GM21515 (cell line): ENCODE measurements around the gene TCTA.

ENCODE experiments used
- ATAC-seq: cut with Tn5 transposase; IDR thresholded peaks from one replicate; pipeline ENCODE4 v1.9.1; 2021; ENCODE audit not compliant: unreplicated experiment

TCTA gene

DNA sequence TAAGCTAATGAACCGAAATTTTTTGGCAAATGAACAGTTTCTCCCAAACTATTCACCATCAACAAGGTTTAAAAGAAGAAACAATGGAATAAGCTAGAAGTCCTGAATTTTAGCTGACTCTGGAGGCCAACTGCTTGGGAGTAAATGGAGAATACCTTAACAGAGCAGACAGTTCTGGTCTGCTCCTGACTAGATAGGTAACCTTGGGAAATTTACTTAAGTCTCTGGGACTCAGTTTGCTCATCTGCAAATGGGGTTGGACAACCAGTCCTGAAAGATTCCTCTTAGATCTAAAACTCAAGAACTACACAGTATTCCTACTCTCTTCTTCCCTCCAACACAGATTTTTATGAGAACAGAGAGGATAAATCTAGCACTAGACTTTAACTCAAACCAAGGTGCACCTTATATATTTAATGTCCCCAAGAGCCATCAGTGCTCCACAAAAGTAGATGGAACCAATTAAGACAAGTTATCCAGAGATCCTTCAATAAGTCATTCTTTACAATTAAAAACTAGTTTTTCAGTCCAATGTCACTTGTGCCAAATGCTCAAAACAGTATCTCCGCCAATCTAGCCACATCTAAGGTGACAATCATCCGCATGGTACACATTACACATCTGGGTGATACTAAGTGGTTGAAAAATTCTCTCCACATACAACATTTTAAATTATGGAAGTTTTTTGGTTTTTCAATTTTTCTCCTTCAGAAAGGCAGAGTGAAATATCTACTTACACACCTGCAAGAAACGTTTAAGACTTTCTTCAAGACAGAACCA is 2.0 kb upstream of the TCTA start:
- ATAC-seq, result no peak

DNA sequence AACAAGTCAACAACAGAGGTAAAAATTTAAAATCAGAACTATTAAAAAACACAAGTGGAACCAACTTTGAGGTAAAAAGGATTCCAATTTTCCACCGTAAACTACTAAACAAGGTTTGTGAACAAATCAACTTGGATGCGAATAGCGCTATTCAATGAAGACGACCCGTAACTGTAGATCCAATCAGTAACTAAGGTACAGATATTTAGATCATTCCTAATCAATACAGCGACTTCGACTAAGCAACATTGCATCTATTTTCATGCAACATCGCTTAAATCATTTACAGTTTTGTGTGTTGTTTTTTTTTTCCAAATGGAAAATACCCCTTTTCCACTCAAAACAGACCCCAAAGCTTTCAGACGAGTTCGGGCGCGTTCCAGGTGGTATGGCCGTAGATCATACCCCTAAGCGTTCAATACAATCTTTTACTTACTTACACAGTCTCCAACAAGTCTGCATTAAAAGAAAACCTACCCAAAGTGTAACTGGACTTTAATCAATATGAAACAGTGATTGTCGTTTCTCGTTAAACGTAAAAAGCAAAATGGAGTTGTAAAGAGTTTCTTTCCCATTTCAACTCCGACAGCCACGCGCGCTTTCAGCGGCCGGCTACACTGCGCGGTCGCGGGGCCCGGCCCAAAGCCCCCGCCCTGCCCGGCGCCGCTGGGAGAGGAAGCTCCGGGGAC is 1.2 kb upstream of the TCTA start:
- no peak for ATAC-seq

DNA sequence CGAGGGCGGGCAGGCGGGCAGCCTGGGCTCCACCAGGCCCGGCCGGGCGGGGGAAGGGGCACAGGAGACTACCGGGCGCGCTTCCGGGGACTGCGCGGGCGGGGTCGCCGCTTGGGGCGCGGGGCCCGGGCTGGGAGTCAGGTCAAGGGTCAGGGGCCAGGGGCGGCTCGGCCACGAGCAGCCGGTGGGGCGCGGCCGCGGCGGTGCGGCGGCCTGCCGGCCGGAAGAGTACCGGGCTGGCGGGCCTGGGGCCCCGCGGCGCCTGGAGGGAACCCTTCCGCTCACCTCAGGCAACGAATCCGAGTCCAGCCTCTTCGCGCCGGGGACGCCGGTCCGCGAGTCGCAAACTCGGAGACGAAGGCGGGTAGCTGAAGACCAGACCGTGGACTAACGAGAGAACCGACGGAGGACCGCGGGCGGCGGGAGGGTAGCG is 672 bp upstream of the TCTA start:
- peak; percentile 28 for ATAC-seq

DNA sequence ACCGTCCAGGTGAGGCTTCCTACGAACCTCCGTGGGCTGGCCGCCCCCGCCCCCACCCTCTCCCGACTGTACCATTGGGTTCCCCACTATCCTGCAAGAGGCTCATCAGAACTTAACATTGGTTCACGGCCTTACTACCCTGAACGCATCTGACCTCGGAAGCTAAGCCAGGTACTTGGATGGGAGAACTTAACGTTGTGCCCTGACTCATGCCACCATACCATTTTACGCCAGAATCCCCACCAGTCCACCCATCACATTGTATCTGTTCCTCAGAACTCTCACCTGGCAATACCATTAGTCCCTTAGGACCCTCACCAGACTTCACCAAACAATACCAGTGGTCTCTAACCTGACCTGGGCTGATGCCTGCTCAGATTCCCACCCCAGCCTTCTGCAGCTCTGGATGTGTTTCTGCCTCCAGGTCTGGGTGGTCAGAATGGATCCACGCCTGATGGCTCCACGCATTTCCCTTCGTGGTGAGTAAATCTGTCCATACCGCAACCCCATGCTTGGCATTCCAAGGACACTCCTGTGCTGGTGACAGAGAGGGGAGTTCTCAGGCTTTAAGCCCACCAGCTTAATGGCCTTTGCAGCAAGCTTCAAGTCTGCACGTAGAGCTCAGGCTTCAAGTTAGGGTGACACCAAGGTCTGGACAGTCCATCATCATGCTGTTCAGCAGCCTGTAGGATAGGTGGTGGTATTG is 562 bp downstream of the TCTA start:
- ATAC-seq, result no peak

DNA sequence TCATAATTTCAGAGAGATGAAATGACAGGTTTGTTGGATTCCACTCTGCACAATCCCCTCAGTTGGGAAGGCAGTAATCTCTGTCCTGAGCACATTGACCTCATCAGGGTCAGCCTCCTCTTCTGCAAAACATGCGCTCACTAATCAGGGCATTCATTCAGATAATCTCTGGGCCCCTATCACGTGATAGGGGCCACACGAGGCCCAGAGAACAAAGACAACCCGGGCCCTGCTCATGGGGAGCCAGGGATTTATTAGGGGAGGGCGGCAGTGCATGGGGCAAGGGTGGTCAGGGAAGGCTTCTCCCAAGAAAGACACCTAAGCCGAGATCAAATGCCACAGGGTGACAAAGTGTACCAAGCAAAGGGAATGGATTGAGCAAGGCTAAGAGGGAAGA is 1.1 kb downstream of the TCTA start:
- ATAC-seq, result no peak

DNA sequence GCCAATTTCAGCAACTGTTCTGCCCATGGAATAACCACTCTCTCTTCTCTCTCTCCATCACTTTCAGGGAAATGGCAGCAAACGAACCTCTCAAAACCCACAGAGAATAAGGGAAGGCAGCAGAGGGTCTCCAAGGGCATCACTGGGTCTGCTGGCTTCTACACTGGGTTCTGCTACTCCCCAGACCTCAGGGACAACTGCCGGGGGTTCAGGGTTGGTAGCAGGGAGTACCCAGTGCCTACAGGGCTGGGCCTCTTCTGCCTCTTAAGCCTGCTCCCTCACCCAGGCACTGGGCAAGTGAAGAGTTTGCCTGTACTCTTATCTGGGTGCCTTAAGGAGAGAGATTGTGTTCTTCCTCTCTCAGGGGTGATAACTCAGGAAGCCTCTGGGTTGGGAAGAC is 2.5 kb downstream of the TCTA start:
- ATAC-seq, result no peak

DNA sequence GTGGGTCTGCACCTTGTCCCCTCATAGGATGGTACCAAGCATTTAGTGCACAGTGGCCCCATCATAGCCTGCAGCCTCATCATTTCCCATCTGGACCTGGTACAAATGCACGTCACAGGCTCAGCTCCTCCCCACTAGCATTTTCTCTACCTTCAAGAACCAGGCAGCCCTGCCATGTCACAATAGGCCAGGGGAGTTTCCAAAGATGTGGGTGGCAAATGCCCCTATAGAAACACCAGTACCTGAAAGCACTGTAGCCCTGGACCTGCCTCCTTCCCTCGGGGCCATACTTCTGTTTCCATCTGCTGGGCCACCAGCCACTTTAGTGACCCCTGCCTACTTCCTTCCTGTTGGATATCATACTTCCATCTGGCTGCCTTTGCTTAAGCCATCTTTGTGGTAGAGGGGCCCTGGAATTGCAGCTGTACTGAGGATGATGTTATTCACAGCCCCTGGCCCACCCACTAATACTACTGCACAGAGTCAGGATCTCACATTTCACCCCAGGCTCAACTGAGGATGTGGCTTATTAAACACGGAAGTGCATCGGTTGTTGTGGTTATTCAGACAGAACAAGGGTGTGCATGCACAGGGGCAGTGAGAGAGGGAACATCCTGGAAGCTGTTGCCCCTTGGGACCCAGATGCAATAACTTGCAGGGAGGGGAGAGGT is 3.8 kb downstream of the TCTA start:
- no peak for ATAC-seq

DNA sequence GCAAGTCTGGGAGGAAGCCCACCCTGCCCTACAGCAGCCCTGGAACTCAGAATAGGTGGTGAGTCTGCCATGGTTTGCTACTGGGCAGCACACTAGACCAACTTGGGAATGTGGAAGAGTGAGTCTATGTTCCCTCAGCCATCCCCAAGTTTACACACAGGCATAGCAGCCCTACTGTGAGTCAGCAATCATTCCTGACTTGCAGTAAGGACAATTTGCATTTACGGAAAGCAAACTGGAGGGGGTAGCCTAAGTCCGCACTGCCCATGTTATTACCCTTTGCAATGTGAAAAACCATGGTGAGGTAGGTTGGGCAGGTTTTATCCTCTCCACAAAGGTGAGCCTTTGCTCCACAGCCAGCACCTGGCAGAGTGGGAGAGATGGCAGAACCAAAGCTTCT is 4.6 kb downstream of the TCTA start:
- no peak for ATAC-seq

DNA sequence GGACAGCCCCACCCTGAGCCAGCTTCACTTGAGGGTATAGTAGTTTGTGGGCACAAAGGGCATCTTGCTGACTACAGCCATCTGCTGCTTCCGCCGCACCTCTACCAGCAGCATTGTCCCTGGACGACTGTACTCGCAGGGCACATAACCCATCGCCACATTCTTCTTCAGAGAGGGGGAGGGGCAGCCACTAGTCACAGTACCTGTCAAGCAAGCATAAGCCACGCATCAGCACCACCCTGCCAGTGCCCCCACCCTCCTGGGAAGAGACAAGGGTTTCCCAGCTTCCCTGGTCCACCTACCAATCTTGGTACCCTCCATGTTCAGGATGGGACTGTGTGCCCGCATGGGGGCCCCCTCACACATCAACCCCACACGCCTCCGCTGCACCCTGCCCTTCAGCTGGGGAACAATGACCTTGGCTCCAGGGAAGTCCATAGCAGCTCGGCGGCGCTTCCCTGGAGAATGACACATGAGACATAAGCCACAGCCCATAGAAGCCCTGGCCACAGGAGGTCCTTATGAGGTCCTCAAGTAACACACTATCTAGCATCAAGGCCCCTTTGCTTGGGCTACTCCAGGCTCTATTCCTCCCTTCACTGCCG is 5.4 kb downstream of the TCTA start:
- no peak for ATAC-seq

DNA sequence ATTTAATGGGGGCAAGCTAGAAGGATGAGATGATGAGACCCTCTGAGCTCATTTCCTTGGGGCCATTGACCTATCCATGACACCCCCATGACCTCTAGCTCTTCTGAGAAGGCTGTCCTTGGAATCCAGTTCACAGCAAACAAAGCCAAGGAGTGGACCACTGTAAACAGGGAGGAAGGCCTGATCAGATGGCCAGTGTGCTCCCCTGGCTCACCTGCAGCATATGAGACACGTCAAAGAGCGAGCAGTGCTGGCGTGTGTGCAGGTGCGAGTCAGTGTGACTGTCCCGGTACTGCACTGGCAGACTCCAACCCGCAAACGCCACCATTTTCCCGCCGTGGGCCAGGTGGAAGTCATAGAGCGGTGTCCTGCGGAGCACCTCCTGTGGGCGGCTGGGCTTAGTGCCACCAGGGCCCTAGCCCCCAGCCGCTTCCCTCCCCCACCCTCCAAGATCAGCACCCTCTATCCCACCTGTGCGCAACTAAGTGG is 9.7 kb downstream of the TCTA start:
- ATAC-seq, result no peak

DNA sequence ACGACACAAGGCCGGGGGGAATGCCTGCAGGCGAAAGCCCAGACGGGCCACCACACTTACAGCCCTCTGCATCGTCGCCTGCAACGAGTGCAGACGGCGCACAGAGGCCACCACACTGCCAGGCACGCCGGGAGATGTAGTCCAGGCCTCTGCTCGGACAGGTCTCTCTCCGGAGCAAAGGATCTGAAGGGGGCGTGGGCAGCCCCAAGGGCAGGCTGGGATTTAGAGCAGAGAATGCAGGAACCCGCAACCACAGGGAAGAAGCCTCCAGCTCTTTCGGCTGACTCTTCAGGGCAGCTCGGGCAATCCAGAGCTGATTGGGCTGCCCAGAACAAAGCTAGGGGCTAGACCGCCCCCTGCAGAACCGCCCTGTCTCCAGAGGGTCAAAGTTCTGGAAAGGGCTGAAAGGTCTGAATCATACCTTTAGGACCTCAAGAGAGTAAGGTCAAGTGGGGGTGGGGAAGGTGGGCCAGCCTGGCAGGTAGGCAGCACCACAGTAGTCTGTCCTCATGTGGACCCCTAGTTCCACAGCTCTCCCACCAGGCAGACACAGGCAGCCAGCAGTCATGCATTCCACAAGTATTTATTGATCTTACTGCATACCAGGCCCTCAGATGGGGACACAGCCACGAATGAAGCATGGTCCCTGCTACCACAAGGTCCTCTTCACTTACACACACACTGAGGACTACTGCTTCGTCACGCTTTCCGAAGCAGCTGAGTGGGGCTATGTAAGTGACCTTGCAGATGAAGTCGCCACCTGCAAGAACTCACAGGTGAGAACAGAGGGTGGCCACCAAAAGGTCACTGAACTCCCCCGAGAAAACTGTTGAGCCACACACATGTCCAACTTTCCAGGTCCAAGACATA is 10.4 kb downstream of the TCTA start, which contains the start of gene AMT:
TSS of gene AMT (minus strand) at position 95 of the 870 bp plus-strand sequence. CDS start at position 72, 23 bp downstream.
- ATAC-seq, result no peak

DNA sequence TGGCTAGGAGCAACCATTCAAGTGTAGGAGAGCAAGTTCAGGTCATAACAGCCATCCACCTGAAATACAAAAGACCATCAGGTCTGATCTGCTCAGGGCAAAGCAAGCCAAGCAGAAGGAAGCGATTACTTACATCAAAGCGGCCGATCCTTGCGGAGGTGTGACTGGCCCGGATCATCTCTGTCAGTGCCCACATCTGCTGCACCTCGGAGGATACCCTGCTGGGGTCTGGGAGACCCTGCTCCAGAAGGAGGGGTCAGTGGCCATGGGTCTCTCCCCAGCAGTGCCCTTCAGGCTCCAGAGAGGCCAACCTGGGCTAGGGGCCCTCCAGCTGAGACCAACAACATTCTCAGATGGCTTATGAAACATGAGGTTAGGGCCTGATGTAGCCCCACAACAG is 12.6 kb downstream of the TCTA start:
- ATAC-seq, result no peak

DNA sequence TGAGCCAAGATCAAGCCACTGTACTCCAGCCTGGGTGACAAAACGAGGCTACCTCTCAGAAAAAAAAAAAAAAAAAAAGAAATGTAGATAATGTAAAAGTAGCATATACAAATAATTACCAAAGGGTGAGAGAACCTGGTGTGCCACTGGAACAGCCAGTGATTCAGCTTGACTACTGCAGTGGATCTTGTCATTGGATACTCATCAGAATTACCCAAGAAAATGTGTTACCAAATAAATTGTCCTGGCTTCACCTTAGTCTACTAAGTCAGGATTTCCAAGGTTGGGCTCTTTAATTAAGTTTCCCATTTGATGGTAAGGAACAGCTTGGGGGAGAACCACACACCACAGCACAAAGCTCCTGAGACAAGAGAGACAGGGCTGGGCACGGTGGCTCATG is 15.4 kb downstream of the TCTA start:
- no peak for ATAC-seq

DNA sequence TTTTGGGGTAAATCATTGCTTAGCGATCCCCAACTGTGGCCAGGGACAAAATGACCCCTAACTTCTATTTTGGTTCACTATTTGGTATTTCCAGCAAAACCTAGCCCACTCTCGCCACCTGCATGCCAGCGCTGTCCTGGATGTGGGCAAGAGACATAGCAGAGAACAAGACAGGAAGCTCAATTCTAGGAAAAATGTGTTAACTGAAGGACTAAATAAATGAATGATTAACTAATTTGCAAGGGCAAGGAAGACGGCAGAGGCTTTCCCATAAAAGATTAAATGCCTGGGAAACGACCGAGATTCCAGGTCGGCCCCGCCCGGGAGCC is 16.5 kb downstream of the TCTA start:
- no peak for ATAC-seq

DNA sequence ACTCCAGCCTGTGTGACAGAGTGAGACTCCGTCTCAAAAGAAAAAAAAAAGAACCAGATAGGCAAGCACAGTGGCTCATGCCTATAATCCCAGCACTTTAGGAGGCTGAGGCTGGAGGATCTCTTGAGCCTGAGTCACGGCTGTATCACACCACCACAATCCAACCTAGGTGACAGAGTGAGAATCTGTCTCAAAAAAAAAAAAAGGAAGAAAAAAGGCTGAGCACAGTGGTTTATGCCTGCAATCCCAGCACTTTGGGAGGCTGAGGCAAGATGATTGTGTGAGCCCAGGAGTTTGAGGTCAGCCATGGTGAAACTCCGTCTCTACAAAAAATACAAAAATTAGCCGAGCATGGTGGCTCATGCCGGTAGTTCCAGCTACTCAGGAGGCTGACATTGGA is 22.5 kb downstream of the TCTA start:
- no peak for ATAC-seq

DNA sequence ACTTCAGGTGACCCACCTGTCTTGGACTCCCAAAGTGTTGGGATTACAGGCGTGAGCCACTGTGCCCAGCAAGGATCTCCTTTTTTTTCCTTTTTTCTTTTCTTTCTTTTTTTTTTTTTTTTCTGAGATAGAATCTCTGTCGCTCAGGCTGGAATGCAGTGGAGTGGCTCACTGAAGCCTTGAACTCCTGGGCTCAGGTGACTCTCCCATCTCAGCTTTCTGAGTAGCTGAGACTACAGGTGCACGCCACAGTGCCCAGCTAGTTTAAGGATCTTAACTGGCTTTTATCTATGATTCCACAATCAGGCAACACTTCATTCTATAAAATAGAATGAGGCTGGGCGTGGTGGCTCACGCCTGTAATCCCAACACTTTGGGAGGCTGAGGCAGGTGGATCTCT is 33.2 kb downstream of the TCTA start:
- no peak for ATAC-seq

DNA sequence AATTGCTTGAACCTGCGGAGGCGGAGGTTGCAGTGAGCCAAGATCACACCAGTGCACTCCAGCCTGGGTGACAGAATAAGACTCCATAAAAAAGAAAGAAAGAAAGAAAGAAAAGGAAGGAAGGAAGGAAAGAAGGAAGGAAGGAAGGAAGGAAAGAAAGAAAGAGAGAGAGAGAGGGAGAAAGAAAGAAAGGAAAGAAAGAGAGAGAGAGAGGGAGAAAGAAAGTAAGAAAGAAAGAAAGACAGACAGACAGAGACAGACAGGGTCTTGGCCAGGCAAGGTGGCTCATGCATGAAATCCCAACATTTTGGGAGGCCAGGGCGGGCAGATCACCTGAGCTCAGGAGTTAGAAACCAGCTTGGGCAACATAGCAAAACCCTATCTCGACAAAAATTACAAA is 41.4 kb downstream of the TCTA start:
- ATAC-seq, result no peak

DNA sequence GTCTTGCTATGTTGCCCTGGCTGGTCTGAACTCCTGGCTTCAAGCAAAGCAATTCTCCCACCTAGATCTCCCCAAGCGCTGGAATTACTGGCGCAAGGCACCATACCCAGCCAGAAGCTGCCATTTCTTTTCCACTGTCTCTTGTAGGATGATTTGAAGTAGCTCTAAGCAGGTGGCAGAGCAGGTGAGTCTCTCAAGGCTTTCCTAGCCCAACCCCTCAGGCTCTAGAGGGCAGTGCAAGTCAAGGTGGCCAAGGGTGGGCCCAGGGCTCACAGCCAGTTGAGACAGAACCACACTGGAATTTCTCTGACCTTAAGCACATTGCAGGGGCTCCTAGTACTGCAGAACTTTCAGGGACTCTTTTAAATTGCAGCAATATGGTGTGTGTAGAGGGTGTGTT is 42.2 kb downstream of the TCTA start:
- ATAC-seq, result no peak

DNA sequence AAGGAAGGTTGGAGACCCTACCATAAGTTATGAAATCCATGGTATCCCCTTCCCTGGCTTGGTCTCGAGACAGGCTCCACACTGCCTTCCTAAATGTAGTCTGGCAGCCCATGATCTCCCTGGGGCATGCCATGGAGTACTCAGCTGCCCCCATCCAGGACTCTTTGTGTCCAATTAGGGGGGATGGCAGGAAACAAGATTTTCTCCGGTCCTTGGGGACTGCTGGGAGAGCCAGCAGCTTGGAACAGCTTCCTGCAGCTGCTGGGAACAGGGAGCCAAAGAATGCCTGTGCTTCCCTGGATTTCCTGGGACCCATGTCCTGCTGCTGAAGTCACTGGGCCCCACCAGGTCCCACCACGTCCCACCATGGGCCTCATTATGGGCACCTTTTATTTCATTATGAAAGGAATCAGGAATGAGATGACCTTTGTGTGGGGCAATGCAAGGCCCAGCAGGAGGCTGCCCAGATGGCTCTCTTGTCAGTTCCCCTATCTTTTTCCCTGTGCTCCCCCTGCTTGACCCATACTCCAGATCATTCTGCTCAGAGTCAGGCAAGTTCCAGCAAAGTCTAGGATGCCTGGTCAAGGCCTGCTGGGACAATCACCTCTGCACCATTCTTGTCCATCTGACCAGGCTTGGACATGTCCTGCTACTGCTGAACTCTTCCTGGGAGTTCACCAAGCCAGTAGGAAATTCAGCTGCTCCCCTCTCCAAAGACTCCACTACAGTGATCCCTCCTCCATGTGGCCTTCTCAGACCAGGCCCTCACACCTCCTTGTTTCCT is 42.9 kb downstream of the TCTA start:
- ATAC-seq, result no peak
